Activated naive CD8-positive, alpha-beta T cell treated with anti-CD3 and anti-CD28 coated beads, Interleukin-2, amount 50 U/mL, for 24 hours (primary cell): ENCODE measurements around the gene DMD.
"Not testable (repeated sequence)": the region's sequence is repeated elsewhere in the genome, so short reads cannot be mapped to it uniquely, and the experiment has no call there.

Experiments
- ATAC-seq: fragments of 150-1000 bp; cut with Tn5 transposase; one replicate; pipeline ENCODE4 v1.10.0; 2021
- DNase-seq: peaks from one replicate; pipeline ENCODE4 v3.0.0; 2021
- H3K27ac Mint-ChIP-seq: one replicate; pipeline ENCODE4 v1.8.0; 2021; ENCODE audit warnings: mild to moderate bottlenecking, mixed read lengths
- H3K27me3 Mint-ChIP-seq: one replicate; pipeline ENCODE4 v1.8.0; 2021; ENCODE audit warnings: mixed read lengths
- H3K36me3 Mint-ChIP-seq: one replicate; pipeline ENCODE4 v1.8.0; 2021; ENCODE audit warnings: low read depth, mixed read lengths
- H3K4me1 Mint-ChIP-seq: one replicate; pipeline ENCODE4 v1.8.0; 2021; ENCODE audit warnings: mixed read lengths
- H3K4me3 Mint-ChIP-seq: one replicate; pipeline ENCODE4 v1.8.0; 2021; ENCODE audit warnings: mild to moderate bottlenecking, moderate library complexity, mixed read lengths
- H3K9me3 Mint-ChIP-seq: one replicate; pipeline ENCODE4 v1.8.0; 2021; ENCODE audit warnings: mixed read lengths

The DMD gene

DNA sequence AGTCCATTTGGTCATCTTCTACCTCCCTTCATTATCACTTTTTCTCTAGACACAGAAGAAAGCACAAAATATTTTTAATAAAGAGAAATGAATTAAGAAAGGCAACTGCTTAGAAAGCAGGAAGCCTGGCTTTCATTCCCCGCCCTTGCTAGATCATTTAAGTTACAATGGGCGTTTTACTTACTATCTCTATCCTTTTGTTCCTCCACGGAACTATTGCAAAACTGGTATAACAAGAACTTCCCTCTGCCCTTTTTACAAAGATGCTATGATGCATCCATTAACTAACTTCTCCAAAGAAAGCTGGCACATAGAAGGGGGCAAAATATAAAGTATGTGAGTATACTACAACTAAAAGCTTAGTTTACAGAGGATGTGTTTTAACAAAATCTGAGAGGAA is 1705.0 kb downstream of the DMD start:
- no peak overlapping the region for H3K4me3 Mint-ChIP-seq
- H3K27me3 Mint-ChIP-seq, result no peaks in the 10 kb centered on the region
- H3K36me3 Mint-ChIP-seq, result no peaks in the 10 kb centered on the region
- no peak for ATAC-seq
- H3K27ac Mint-ChIP-seq, result no peak overlapping the region
- H3K9me3 Mint-ChIP-seq, result no peaks in the 10 kb centered on the region
- no peaks in the 10 kb centered on the region for H3K4me1 Mint-ChIP-seq
- DNase-seq, result no peak

DNA sequence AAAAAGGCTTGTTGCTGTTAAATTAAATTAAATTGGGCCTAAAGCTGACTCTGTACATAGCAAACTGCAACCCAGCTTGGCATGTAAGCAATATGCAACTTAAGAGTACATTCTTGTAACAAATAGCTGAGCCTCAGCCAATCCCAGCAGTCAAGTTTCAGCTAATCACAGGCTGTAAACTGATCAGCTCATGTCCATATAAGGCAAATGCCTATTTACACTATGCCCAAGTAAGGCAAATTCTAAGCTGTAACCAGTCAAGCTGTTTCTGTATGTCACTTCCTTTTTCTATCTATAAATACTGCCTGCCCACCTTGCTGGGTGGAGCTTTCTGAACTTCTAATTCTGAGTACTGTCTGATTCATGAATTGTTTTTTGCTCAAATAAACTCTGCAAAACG is 1710.4 kb downstream of the DMD start:
- no peak overlapping the region for H3K27ac Mint-ChIP-seq
- no peaks in the 10 kb centered on the region for H3K36me3 Mint-ChIP-seq
- H3K27me3 Mint-ChIP-seq, result peaks cover 2% of the 10 kb centered on the region
- no peaks in the 10 kb centered on the region for H3K4me1 Mint-ChIP-seq
- DNase-seq, result no peak
- no peaks in the 10 kb centered on the region for H3K9me3 Mint-ChIP-seq
- no peak for ATAC-seq
- H3K4me3 Mint-ChIP-seq, result no peak overlapping the region

DNA sequence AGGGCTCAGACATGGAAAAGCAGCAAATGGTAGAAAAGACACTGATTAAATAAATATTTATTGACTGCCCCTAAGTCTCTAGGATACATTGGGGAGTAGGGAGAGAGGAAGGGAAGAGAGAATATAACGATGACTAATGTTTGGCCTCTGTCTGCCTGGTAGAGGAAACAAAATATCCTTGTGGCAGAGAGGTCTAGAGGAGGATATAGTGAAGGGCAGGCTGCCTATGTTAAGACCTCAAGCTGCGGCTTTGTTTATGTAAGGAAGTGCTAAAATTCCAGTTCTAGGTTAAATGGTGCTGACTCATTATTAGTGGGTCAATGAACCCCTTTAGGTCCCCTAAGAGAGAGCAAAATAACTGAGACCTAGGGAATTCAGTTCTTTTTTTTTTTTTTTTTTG is 1712.2 kb downstream of the DMD start:
- no peaks in the 10 kb centered on the region for H3K9me3 Mint-ChIP-seq
- H3K27me3 Mint-ChIP-seq, result peaks cover 2% of the 10 kb centered on the region
- no peak overlapping the region for H3K27ac Mint-ChIP-seq
- no peaks in the 10 kb centered on the region for H3K36me3 Mint-ChIP-seq
- no peak overlapping the region for H3K4me3 Mint-ChIP-seq
- ATAC-seq (no peak), DNase-seq (no peak)
- no peaks in the 10 kb centered on the region for H3K4me1 Mint-ChIP-seq

DNA sequence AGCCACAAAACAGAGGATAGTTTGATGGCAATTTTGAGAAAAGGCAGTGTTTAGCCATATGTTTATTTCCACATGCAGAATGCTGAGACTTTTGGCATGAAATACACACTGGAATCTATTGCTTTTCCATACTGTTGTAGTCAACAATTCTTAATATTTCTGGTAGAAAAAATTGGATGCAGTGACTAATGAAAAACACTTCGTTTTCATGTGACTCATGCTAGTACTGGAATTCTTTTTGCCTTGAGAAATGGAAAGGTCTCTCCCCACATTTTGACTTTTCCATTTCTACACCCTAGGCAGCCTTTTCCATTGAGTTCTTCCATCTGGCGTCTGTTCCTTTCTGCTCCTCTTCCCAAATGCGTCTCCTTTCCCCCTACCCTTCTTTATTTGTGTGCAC is 1714.3 kb downstream of the DMD start:
- no peak for ATAC-seq
- H3K9me3 Mint-ChIP-seq, result no peaks in the 10 kb centered on the region
- no peaks in the 10 kb centered on the region for H3K36me3 Mint-ChIP-seq
- H3K27me3 Mint-ChIP-seq, result peaks cover 2% of the 10 kb centered on the region
- H3K4me3 Mint-ChIP-seq, result no peak overlapping the region
- H3K27ac Mint-ChIP-seq, result no peak overlapping the region
- DNase-seq, result no peak
- H3K4me1 Mint-ChIP-seq, result no peaks in the 10 kb centered on the region

DNA sequence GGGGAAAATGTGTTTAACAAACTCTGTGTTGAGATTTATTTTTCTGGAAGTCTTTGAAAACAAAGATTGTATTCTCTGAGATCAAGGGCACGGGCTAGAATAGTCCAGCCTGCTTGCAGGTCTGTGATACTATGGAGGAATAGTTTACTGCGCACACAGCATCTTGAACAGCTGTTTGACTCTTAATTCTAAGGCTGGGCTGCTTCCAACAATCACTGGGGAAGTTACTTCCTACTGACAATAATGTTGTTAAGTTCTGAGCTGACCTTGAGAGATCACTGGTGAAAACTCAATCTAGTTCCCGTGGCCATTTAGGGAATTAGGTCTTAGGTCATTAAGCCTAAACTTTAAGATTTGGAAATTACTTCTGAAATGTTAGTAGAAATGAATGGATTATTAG is 1723.4 kb downstream of the DMD start:
- H3K4me3 Mint-ChIP-seq, result no peak overlapping the region
- H3K27ac Mint-ChIP-seq, result no peak overlapping the region
- H3K4me1 Mint-ChIP-seq, result no peaks in the 10 kb centered on the region
- H3K27me3 Mint-ChIP-seq, result no peaks in the 10 kb centered on the region
- H3K36me3 Mint-ChIP-seq, result no peaks in the 10 kb centered on the region
- no peak for ATAC-seq
- DNase-seq, result no peak
- no peaks in the 10 kb centered on the region for H3K9me3 Mint-ChIP-seq

DNA sequence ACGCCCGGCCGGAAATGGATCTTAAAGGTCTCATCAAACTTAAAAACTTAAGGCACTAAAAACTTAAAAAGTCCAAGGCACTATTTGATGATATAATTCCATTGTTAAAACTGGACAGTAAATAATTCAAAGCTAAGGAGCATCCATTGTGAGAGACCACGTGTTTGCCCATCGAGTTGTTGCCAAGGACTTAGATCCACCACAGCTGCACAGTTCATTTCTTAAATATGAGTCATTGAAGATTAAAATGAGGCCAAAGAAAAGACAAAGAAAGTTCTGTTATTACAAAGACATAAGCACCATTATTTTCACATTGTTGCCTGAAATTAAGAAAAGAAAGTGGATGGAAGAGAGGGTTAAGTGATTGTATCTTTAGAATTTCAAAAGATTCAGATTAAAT is 1728.0 kb downstream of the DMD start:
- H3K36me3 Mint-ChIP-seq, result no peaks in the 10 kb centered on the region
- H3K4me3 Mint-ChIP-seq, result no peak overlapping the region
- DNase-seq (no peak), ATAC-seq (no peak)
- no peaks in the 10 kb centered on the region for H3K4me1 Mint-ChIP-seq
- no peaks in the 10 kb centered on the region for H3K27me3 Mint-ChIP-seq
- H3K9me3 Mint-ChIP-seq, result no peaks in the 10 kb centered on the region
- H3K27ac Mint-ChIP-seq, result no peak overlapping the region

DNA sequence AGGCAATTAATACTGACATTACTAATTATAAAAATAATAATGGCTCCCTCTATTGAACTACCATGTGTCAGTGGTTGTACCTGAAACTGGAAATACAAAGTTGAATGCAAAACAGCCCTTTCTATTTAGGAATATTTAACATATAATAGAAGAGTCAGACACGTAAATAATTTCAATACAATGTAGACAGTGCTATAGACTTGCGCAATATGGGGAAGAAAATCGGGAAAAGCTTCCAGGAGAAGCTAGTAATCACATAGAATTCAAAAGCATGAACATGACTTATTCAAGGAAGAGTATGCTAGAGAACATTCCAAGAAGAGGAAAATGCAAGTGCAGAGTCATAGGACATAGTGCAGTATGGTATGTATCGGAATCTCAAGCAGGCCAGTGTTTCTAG is 1730.7 kb downstream of the DMD start:
- DNase-seq, result no peak
- Mint-ChIP-seq H3K9me3 (no peaks in the 10 kb centered on the region), H3K36me3 (no peaks in the 10 kb centered on the region), H3K4me1 (no peaks in the 10 kb centered on the region), H3K27me3 (no peaks in the 10 kb centered on the region), H3K27ac (no peak overlapping the region), H3K4me3 (no peak overlapping the region)
- ATAC-seq, result no peak

DNA sequence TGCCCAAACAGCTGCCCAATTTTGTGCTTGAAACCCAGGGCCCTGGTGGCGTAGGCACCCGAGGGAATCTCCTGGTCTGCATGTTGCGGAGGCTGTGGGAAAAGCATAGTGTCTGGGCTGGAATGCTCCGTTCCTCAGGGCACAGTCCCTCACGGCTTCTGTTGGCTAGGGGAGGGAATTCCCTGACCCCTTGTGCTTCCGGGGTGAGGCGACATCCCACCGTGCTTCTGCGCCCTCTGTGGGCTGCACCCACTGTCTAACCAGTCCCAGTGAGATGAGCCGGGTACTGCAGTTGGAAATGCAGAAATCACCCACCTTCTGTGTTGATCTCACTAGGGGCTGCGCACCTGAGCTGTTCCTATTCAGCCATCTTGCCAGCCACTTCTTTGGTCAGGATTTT is 1740.1 kb downstream of the DMD start:
- no peaks in the 10 kb centered on the region for H3K36me3 Mint-ChIP-seq
- no peaks in the 10 kb centered on the region for H3K9me3 Mint-ChIP-seq
- H3K4me3 Mint-ChIP-seq, result no peak overlapping the region
- no peak overlapping the region for H3K27ac Mint-ChIP-seq
- no peak for ATAC-seq
- DNase-seq, result no peak
- H3K4me1 Mint-ChIP-seq, result no peaks in the 10 kb centered on the region
- no peaks in the 10 kb centered on the region for H3K27me3 Mint-ChIP-seq

DNA sequence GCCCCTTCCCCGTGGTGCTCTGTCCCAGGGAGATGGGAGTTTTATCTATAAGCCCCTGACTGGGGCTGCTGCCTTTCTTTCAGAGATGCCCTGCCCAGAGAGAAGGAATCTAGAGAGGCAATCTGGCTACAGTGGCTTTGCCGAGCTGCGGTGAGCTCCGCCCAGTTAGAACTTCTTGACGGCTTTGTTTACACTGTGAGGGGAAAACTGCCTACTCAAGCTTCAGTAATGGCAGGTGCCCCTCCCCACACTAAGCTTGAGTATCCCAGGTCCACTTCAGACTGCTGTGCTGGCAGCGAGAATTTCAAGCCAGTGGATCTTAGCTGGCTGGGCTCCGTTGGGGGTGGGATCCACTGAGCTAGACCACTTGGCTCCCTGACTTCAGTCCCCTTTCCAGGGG is 1740.6 kb downstream of the DMD start:
- H3K4me3 Mint-ChIP-seq, H3K27ac Mint-ChIP-seq, DNase-seq, ATAC-seq, H3K9me3 Mint-ChIP-seq, H3K36me3 Mint-ChIP-seq, H3K27me3 Mint-ChIP-seq, H3K4me1 Mint-ChIP-seq: not testable (repeated sequence)

DNA sequence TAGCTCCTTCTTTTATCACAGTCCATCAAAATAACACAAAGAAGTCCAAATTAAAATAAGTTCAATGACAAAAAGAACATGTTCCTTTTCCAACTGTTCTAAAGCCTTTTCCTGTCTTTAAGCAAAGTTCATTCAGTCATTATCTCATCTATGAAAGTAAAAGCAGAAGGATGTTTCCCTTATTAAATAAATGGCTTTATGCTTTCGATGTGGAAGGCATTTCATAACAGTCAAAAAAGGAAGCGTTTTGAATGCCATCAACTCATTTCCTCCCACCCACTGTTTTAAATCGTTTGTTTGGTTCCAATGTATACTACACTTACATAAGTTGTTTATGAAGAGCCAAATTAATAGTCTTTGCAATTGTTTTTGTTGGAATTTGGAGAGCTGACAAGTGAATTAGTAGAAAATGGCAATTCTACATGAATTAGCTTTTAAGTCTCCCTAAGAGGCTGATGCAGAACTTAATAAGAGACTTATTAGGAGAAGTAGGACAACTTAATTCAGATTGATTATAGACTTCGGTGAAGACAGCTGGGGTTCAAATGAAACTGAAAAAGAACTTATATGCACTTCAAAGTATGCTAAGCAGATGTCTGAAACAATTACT is 1746.9 kb downstream of the DMD start:
- Mint-ChIP-seq H3K36me3 (no peaks in the 10 kb centered on the region), H3K9me3 (no peaks in the 10 kb centered on the region), H3K27me3 (no peaks in the 10 kb centered on the region), H3K4me1 (no peaks in the 10 kb centered on the region), H3K27ac (no peak overlapping the region), H3K4me3 (no peak overlapping the region)
- DNase-seq (no peak), ATAC-seq (no peak)

DNA sequence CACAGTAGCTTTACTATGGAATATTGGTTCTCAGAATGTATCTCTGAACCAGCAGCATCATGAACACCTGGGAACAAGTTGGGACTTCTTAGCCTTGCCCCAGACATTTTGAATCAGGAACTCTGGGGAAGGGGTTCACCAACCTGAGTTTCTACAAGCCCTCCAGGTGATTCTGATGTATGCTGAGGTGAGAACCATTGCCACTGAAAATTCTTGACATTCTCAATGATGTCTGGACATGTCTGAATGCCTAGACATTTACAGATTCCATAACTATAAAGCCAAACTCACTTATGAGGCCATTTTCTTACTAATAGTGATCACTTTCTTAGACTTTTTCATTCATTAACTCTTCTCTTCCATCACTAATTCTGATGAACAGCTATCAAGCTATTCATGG is 1750.1 kb downstream of the DMD start:
- Mint-ChIP-seq H3K27ac (no peak overlapping the region), H3K4me1 (no peaks in the 10 kb centered on the region), H3K27me3 (peaks cover 1% of the 10 kb centered on the region), H3K36me3 (no peaks in the 10 kb centered on the region), H3K4me3 (no peak overlapping the region), H3K9me3 (no peaks in the 10 kb centered on the region)
- DNase-seq (no peak), ATAC-seq (no peak)

DNA sequence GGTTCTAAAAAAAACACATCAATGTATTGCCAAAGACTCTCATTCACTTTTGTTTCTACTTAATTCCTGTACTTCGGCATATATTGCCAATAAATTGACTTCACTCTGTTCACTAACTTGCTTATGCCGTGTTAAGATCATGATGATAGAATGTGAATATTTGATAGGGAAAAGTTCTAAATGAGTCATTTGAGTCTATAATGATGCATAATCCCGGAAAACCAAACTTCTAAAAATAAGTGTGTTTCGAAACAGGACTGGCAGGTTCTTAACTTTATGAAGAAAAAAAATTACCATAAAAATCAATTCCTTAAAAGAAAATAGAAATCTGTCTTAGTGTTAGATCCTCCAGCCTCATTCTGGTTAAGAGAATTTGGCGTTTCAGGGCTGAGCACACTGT is 1752.0 kb downstream of the DMD start:
- Mint-ChIP-seq H3K36me3 (no peaks in the 10 kb centered on the region), H3K27me3 (peaks cover 1% of the 10 kb centered on the region)

DNA sequence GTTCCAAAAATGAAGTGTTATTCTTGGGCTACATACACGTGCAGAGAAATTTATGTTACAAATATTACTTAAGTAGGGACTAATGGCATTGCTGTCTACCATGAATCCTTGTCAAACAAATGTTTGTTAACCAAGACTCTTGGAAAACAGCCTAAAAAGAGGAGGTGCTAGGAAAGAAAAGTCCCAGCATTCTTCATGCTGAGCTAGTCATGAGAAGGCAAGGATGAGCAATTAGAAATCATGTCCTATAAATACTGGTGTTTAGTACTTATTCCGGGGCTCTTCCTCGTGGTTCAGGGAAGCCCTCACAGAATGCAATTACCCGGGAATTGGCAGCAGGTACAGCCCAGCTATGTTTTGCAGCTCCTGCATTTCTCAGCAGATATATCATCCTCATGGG is 1761.4 kb downstream of the DMD start:
- Mint-ChIP-seq H3K27ac (no peak overlapping the region), H3K36me3 (no peaks in the 10 kb centered on the region), H3K27me3 (no peaks in the 10 kb centered on the region), H3K9me3 (no peaks in the 10 kb centered on the region), H3K4me3 (no peak overlapping the region), H3K4me1 (peaks cover 2% of the 10 kb centered on the region)
- no peak for ATAC-seq
- no peak for DNase-seq

More for the DNA sequence above, 1752.0 kb downstream of the DMD start:
- Mint-ChIP-seq H3K4me3 (no peak overlapping the region), H3K9me3 (no peaks in the 10 kb centered on the region), H3K4me1 (no peaks in the 10 kb centered on the region), H3K27ac (no peak overlapping the region)
- no peak for ATAC-seq
- no peak for DNase-seq

DNA sequence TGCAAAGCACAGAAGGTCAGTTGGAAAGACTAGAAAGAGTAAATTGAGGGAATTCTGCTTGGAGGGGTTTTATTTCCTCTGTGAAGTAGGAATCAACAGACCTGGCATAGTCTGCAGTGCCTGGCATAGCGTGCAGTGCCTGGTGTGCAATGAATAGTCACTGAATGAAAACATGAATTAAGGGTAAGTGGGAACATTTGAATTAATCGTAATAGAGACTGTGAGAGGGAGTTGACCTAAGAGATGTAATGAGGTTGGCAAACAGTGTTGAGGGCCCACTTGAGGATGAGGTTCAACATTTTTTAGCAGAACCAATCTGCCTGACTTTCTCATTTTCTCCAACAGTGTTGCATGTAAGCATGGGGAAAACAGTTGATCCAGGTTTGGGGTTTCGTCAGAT is 1762.3 kb downstream of the DMD start:
- DNase-seq (no peak), ATAC-seq (no peak)
- Mint-ChIP-seq H3K36me3 (no peaks in the 10 kb centered on the region), H3K27ac (no peak overlapping the region), H3K4me3 (no peak overlapping the region), H3K9me3 (no peaks in the 10 kb centered on the region), H3K27me3 (no peaks in the 10 kb centered on the region), H3K4me1 (peaks cover 2% of the 10 kb centered on the region)

DNA sequence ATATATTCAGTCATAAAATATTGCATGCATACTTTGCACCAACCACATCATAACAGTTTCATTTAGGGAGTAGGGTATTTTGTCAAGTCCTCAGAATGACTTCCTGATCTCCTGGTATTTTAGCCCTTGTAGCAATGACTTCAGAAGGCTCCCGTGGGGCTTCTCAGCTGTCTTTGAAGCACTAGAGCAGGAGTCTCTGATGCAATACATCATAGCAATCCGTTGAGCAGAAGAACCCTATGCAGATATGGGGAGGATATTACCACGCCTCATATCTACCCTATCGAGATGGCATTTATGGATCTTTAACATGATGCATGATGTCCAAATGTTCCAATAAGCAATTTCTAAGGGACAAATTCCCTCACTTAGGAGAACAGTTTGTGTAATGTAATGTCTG is 1765.8 kb downstream of the DMD start:
- Mint-ChIP-seq H3K36me3 (no peaks in the 10 kb centered on the region), H3K9me3 (no peaks in the 10 kb centered on the region), H3K4me1 (peaks cover under 1% of the 10 kb centered on the region), H3K27me3 (no peaks in the 10 kb centered on the region), H3K27ac (no peak overlapping the region), H3K4me3 (no peak overlapping the region)
- DNase-seq (no peak), ATAC-seq (no peak)

DNA sequence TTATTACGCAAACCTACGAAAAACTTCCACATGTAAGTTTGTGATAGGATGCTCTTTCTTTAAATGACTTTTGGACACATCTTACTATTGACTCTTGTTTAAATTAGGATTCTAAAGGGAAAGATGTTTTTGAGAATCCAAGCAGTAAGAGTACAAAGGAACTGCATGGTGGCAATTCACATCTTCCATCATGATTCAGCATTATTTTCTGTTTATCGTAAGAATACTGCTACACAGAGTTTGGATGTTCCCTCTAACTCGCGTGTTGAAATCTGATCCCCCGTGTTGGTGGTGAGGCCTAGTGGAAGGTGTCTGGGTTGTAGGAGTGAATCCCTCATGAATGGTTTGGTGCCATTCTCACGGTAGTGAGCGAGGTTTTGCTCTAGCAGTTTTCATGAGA is 1767.7 kb downstream of the DMD start:
- Mint-ChIP-seq H3K27ac (no peak overlapping the region), H3K27me3 (no peaks in the 10 kb centered on the region), H3K36me3 (no peaks in the 10 kb centered on the region), H3K4me3 (no peak overlapping the region), H3K9me3 (no peaks in the 10 kb centered on the region), H3K4me1 (no peaks in the 10 kb centered on the region)
- ATAC-seq (no peak), DNase-seq (no peak)
